ENCODE data around the gene GOSR2. TPM values are rescaled to one million over a fixed set of nuclear protein-coding genes. Genes with fewer than 3 reads are reported as not detected.
"Not testable (repeated sequence)": the region's sequence is repeated elsewhere in the genome, so short reads cannot be mapped to it uniquely, and the experiment has no call there.

The GOSR2 gene
- total RNA-seq, 2 donors from 2014 or later, result 76.9 to 79.8 TPM

DNA sequence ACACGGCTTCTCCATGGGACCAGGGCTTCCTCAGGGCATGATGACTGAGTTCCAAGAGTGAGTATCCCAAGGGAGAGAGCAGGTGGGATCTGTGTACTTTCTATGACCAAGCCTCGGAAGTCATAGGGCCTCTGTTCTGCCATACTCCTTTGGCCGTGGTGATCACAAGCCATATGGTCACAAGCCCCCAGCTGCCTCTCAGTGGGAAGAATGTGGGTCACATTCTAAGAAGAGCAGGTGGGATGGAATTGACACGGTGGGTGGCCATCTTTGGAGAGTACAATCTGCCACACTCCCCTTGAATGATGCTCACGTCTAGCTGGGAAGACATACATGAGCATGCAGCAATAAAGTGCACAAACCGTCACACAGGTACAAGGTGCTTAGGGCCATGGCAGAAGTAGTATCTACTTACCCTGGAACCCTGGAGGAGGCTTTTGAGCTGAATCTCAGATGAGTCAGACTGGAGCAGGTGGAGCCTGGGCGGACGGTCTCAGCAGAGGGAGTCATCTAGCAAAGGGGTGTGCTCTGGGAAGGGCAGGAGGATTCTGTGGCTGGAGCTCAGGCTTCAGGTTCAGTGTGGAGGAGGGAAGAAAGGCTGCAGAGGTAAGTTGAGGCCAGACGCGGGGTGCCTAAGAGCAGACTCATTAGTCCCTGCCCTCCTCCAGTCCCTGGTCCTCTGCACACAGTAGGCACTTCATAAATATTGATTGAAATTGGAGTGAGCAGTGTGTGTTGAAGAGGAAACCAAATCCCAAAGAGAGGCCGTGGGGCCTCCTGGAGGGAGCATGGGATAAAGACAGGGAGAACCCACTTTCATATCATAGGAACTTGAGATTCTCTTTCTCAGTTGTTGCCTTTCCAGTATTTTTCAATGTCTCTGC, 26.6 kb downstream of the GOSR2 start:
- Mint-ChIP-seq H3K36me3 (no peaks in the 10 kb centered on the region), H3K4me1 (ENCODE audit: low read depth in 2 of 2) (peaks cover 9 to 12% of the 10 kb centered on the region in 2 donors)
- no peak for ATAC-seq

DNA sequence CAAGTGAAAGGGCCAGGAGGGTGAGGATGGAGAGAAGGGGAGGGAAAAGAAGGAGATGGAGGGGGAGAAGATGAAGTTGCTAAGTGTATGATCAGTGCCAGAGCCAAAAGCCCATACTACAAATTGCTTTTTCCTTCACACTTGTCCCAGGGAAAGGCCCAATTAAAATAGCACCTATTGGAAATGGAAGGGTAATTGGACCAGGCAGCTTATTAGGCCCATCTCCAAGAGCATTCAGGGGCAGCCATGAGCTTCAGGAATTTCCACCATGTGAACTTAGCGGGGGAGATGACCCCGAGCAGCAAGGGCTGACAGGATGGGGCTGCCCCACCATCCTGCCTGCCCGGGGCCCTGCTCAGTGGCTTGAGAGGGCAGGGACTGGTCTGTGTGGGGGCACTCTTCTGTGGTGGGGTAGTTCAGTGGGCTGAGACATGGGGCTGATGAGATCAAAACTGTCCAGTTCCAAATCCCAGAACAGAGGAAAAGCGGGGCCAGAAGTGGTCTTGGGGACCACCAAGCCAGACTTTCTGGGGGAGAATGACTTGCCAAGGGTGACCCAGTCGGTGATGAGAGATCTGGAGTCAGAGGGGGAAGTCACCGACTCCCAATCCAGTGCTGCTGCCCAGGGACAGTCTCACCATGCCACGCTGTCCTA, 27.5 kb downstream of the GOSR2 start:
- peaks cover 2% of the 10 kb centered on the region for H3K36me3 Mint-ChIP-seq
- H3K27ac Mint-ChIP-seq, result no peak overlapping the region
- no peak overlapping the region for H3K4me3 Mint-ChIP-seq
- peaks cover under 1 to 4% of the 10 kb centered on the region in 2 donors for H3K4me1 Mint-ChIP-seq (ENCODE audit: low read depth in 2 of 2)
- DNase-seq (ENCODE audit: low spot score) (no peak), ATAC-seq (no peak)
- no peaks in the 10 kb centered on the region for H3K27me3 Mint-ChIP-seq
- no peaks in the 10 kb centered on the region for H3K9me3 Mint-ChIP-seq

More for the DNA sequence above, 26.6 kb downstream of the GOSR2 start:
- Mint-ChIP-seq H3K27me3 (no peaks in the 10 kb centered on the region), H3K4me3 (no peak overlapping the region), H3K27ac (no peak overlapping the region), H3K9me3 (no peaks in the 10 kb centered on the region)
- DNase-seq (ENCODE audit: low spot score), result no peak

DNA sequence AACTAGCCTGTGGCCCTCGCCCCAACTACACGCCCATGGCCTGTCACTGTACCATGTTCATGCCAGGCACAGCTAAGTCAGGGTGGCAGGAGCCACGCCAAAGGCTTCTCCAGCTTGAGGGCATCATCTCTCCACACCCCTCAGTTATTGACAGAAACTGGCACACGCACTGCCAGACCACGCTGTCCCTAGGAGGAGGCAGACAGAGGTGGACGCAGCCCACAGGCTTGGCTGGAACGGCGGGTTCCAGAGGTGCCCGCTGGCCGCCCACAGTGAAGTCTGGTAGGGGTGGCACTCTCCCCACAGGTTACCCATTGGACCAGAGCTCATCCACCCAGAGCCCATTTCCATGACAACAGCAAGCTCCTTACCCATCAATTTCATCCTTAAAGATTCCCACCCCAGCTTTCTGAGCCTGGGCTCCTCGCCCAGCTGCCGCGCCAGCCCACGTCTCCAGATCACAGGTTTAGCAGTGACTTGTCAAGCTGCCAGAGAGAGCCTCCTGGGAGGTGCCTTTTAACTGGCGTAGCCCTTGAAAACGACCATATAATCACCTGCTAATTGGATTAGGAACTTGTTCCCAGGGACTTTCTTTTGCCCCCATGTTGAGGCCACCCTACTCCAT, 28.1 kb downstream of the GOSR2 start:
- peak in 1 of 2 donors; percentile 29 for ATAC-seq
- H3K4me1 Mint-ChIP-seq (ENCODE audit: low read depth in 2 of 2), result peaks cover 0 to 3% of the 10 kb centered on the region in 2 donors

DNA sequence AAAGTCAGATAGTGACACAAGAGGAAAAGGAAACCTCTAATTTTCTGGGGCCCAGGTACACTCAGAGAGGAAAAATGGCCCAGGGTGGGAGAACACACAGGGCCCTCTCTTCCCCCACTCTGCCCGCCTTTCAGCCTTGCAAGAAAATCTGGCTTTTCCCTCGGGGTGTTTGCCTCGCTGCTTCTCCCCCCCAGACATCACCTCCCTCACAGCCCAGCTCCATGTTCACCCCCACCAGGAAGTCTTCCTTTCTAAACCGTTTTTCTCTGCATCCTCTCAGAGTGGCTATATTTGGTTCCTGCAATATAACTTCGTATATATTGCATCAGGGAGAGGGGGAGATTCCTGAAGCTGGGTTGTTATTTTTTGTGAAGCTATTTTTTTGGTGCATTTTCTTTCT, 28.7 kb downstream of the GOSR2 start:
- peaks cover 6% of the 10 kb centered on the region for H3K36me3 Mint-ChIP-seq
- H3K27me3 Mint-ChIP-seq, result no peaks in the 10 kb centered on the region
- DNase-seq (ENCODE audit: low spot score), result no peak
- no peak for ATAC-seq
- H3K4me1 Mint-ChIP-seq (ENCODE audit: low read depth in 2 of 2), result peaks cover 0 to 3% of the 10 kb centered on the region in 2 donors
- no peak overlapping the region for H3K27ac Mint-ChIP-seq
- no peak overlapping the region for H3K4me3 Mint-ChIP-seq
- no peaks in the 10 kb centered on the region for H3K9me3 Mint-ChIP-seq

More for the DNA sequence above, 28.1 kb downstream of the GOSR2 start:
- no peaks in the 10 kb centered on the region for H3K9me3 Mint-ChIP-seq
- DNase-seq (ENCODE audit: low spot score), result no peak
- H3K27ac Mint-ChIP-seq, result no peak overlapping the region
- no peak overlapping the region for H3K4me3 Mint-ChIP-seq
- H3K27me3 Mint-ChIP-seq, result no peaks in the 10 kb centered on the region
- peaks cover 6% of the 10 kb centered on the region for H3K36me3 Mint-ChIP-seq

DNA sequence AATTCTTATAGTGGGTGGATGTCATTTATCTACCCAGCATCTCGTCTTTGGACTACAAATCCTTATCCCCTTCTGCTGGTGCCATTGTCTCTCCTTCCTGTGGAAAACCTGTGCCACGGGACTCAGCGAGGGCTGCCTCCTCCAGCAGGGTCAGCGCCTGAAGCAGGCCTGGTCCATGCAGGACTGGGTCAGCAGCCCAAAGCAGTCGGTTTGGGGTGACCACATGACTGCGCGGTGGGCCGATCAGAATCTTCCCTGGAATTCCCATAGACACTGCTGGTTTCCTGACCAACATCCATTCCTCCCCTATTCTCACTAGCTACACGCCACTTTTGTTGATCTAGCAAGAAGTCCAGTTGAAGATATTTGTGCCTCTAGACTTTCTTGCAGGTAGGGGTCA, 29.2 kb downstream of the GOSR2 start:
- no peak overlapping the region for H3K4me3 Mint-ChIP-seq
- H3K27ac Mint-ChIP-seq, result no peak overlapping the region
- H3K36me3 Mint-ChIP-seq, result peaks cover 6% of the 10 kb centered on the region
- no peaks in the 10 kb centered on the region for H3K27me3 Mint-ChIP-seq
- no peaks in the 10 kb centered on the region for H3K9me3 Mint-ChIP-seq
- H3K4me1 Mint-ChIP-seq (ENCODE audit: low read depth in 2 of 2), result peaks cover 0 to 3% of the 10 kb centered on the region in 2 donors
- DNase-seq (ENCODE audit: low spot score), result no peak
- ATAC-seq, result no peak

DNA sequence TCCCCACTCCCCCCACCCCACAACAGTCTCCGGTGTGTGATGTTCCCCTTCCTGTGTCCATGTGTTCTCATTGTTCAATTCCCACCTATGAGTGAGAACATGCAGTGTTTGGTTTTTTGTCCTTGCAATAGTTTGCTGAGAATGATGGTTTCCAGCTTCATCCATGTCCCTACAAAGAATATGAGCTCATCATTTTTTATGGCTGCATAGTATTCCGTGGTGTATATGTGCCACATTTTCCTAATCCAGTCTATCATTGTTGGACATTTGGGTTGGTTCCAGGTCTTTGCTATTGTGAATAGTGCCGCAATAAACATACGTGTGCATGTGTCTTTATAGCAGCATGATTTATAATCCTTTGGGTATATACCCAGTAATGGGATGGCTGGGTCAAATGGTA, 30.2 kb downstream of the GOSR2 start:
- not testable (repeated sequence) for H3K4me1 Mint-ChIP-seq (ENCODE audit: low read depth in 2 of 2); H3K4me3 Mint-ChIP-seq; DNase-seq (ENCODE audit: low spot score); H3K36me3 Mint-ChIP-seq; H3K27ac Mint-ChIP-seq; H3K27me3 Mint-ChIP-seq; H3K9me3 Mint-ChIP-seq; ATAC-seq

DNA sequence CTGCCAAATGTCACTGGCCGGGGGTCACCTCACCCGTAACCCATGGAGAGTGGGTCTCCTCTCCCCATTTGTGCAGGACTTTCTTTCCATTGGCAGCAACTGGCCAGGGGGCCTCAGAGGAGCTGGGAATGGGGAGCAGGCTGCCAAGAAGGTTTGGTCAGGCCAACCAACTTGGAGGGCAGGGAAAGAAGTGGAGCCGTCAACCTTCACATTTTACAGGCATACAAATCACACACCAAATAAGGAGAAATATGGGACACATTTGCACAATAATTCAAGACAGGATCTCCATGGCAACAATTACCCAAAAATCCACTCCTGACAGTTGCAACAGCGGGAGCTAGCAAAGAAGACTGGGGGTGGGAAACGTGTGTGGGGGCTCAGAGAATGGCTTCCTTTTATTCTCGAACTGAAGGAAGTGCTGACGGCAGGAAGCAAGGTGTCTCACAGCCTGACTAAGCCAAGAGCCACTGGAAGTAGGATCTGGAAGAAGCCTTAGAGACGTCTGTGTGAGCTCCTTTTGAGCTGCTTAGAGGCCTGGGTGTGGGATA, 35.2 kb downstream of the GOSR2 start:
- no peak overlapping the region for H3K27ac Mint-ChIP-seq

DNA sequence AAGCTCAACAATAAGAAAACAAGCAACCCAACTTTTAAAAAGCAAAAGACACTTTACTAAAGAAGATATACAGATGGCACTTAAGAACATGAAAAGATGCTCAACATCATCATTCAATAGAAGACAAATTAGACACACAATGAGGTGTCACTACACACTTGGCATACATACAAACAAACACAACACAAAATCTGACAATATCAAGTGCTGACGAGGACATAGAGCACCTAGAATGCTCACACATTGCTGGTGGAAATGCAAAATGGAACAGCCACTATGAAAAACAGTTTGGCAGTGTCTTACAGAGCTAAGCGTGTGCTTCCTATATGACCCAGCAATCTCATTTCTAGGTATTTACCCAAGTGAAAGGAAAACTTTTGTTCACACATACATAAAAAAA, 37.2 kb downstream of the GOSR2 start:
- Mint-ChIP-seq H3K27me3 (peaks cover 0 to 14% of the 10 kb centered on the region in 2 donors), H3K9me3 (no peaks in the 10 kb centered on the region), H3K27ac (no peak overlapping the region), H3K4me3 (no peak overlapping the region), H3K36me3 (peaks cover 16% of the 10 kb centered on the region), H3K4me1 (ENCODE audit: low read depth in 2 of 2) (peaks cover 0 to 5% of the 10 kb centered on the region in 2 donors)
- DNase-seq (ENCODE audit: low spot score) (no peak), ATAC-seq (no peak)

More for the DNA sequence above, 35.2 kb downstream of the GOSR2 start:
- no peak overlapping the region for H3K4me3 Mint-ChIP-seq
- peaks cover 0 to 9% of the 10 kb centered on the region in 2 donors for H3K27me3 Mint-ChIP-seq
- no peaks in the 10 kb centered on the region for H3K9me3 Mint-ChIP-seq
- DNase-seq (ENCODE audit: low spot score) (no peak), ATAC-seq (no peak)
- peaks cover 16% of the 10 kb centered on the region for H3K36me3 Mint-ChIP-seq
- H3K4me1 Mint-ChIP-seq (ENCODE audit: low read depth in 2 of 2), result peaks cover 0 to 5% of the 10 kb centered on the region in 2 donors

DNA sequence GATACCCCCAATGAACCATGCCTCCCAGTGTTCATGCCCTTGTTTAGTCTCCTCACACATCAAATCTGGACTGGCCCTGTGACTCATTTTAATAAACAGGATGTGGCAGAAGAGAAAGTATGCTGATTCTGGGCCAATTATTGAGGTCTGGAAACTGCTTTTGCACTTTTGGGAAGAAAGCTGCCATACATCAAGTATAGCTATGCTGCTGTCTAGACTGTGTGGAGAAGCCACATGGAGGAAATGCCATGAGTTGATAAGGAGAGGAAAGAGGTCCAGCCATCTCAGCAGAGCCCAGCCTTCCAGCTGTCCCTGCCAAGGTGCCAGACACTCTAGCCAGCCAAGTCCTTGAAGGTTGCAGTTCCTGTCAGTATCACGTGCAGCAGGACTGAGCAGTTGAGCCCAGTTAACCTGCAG, 39.4 kb downstream of the GOSR2 start:
- peaks cover 0 to 5% of the 10 kb centered on the region in 2 donors for H3K4me1 Mint-ChIP-seq (ENCODE audit: low read depth in 2 of 2)
- H3K27me3 Mint-ChIP-seq, result peaks cover 0 to 29% of the 10 kb centered on the region in 2 donors
- no peak for DNase-seq (ENCODE audit: low spot score)
- peaks cover 9% of the 10 kb centered on the region for H3K36me3 Mint-ChIP-seq
- peak; percentile 43 to 61 for ATAC-seq
- no peak overlapping the region for H3K27ac Mint-ChIP-seq
- no peaks in the 10 kb centered on the region for H3K9me3 Mint-ChIP-seq
- no peak overlapping the region for H3K4me3 Mint-ChIP-seq

DNA sequence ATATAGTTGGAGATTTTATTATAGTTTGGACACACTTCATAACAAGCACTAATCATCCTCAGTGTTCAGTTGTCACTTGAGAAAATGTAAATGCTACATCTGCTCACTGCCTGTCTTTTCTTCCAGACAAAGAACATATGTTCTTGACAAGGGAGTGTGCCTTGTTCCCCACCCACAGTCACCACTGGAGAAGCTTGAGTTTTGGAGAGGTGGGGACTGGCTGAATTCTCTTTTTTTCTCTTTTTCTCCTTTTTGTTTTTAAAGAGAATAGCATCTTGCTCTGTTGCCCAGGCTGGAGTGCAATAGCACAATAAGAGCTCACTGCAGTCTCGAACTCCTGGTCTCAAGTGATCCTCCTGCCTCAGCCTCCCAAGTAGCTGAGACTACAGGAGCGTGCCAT, 40.6 kb downstream of the GOSR2 start:
- peaks cover 9% of the 10 kb centered on the region for H3K36me3 Mint-ChIP-seq
- no peak overlapping the region for H3K4me3 Mint-ChIP-seq
- no peak for DNase-seq (ENCODE audit: low spot score)
- H3K9me3 Mint-ChIP-seq, result no peaks in the 10 kb centered on the region
- peaks cover 0 to 5% of the 10 kb centered on the region in 2 donors for H3K4me1 Mint-ChIP-seq (ENCODE audit: low read depth in 2 of 2)
- no peak overlapping the region for H3K27ac Mint-ChIP-seq
- ATAC-seq, result no peak
- H3K27me3 Mint-ChIP-seq, result peaks cover 0 to 29% of the 10 kb centered on the region in 2 donors

DNA sequence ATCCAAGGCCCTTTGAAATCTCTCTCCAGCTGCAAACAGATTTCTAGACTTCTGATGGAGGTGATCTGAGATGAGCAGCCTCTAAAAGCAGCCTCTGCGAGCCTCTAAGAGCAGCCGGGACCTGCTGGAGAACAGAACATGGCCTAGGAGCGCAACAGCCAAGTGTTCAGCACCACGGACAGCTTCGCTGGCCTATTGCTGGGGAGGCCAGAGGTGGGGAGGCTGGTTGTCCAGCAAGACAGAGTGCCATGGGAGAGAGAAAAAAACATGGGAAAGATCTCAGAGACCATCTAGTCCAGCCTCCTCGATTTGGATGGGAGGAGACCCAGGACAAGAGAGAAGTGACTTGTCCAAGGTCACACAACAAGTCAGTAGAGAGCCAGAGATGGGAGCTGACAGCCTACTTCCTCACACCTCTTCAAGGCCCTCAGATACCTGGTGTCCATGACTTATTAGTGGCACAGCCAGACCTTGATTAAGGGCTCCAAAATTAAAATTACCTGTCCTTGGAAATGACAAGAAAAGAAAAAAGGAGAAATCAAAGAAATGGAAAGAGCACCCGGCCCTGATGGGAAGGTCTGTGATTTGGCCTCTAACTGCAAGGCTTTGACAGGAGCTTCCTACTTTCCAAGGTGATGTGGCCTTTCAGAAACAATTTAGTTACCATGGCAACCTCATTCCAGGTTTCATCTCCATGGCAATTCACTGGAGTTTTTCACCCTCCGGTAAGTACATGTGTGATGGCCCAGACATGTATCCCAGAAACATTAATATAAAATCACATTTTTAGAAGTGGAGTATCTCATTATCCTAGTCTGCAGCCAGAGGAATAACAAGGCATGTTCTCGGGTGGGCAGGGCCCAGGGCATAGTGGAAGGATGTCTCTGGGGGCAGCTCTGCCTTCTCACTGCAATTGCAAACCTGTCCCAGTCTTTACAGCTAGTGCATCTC, 41.6 kb downstream of the GOSR2 start:
- H3K4me3 Mint-ChIP-seq, result no peak overlapping the region
- ATAC-seq, result no peak
- no peak overlapping the region for H3K27ac Mint-ChIP-seq
- no peak for DNase-seq (ENCODE audit: low spot score)
- peaks cover 0 to 29% of the 10 kb centered on the region in 2 donors for H3K27me3 Mint-ChIP-seq
- H3K9me3 Mint-ChIP-seq, result no peaks in the 10 kb centered on the region
- peaks cover 9% of the 10 kb centered on the region for H3K36me3 Mint-ChIP-seq
- H3K4me1 Mint-ChIP-seq (ENCODE audit: low read depth in 2 of 2), result peaks cover 0 to 5% of the 10 kb centered on the region in 2 donors

DNA sequence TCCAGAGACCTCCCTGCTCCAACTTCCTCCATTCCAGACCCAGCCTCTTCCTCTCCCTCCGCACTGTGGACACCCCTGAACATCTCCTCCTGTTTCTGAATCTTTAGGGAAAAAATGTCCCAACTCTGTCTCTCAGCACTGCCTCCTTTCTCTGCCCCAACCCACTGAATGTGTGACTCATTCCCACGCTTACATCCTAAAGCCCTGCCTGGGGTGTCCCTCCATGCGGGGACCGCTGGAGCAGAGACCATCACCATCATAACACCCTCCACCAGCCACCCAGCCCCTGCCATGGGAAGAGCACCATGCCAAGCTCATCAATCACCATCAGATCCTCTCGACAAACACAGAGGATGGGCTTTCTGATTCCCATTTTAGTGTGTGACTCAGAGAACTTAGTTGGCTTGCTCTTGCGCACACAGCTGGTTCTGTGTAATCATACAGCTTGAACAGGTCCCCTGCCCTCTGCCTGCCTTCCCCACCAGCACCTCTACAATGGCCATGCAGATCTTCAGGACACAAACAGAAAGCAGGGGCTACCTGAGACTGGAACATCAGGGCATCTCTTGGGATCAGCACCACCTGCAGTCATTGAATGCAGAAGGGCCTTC, 45.4 kb downstream of the GOSR2 start:
- Mint-ChIP-seq H3K9me3 (no peaks in the 10 kb centered on the region), H3K27me3 (peaks cover 0 to 20% of the 10 kb centered on the region in 2 donors), H3K4me3 (no peak overlapping the region), H3K4me1 (ENCODE audit: low read depth in 2 of 2) (no peaks in the 10 kb centered on the region), H3K27ac (no peak overlapping the region), H3K36me3 (no peaks in the 10 kb centered on the region)
- DNase-seq (ENCODE audit: low spot score) (no peak), ATAC-seq (no peak)
